KMS-11 (cell line): Measurements from ENCODE around the gene NRGN.

Experiments used
- H2AFZ ChIP-seq: fragments of 200-600 bp; sonication (generic); 2 replicates; pipeline ENCODE4 v1.6.1; 2016; ENCODE audit warnings: antibody characterized with exemption, mixed run types, low read depth
- H3K27ac ChIP-seq: fragments of 200-600 bp; sonication (generic); 2 replicates; pipeline ENCODE4 v1.6.1; 2016; ENCODE audit warnings: mild to moderate bottlenecking, mixed run types
- H3K27me3 ChIP-seq: fragments of 200-600 bp; sonication (generic); 2 replicates; pipeline ENCODE4 v1.6.1; 2017; ENCODE audit warnings: mild to moderate bottlenecking, low read depth, mixed run types, moderate library complexity; ENCODE audit not compliant: insufficient read depth
- H3K36me3 ChIP-seq: fragments of 200-600 bp; sonication (generic); 2 replicates; pipeline ENCODE4 v1.6.1; 2017; ENCODE audit warnings: mild to moderate bottlenecking, mixed run types; ENCODE audit not compliant: insufficient read depth
- H3K4me1 ChIP-seq: fragments of 200-600 bp; sonication (generic); 2 replicates; pipeline ENCODE4 v1.6.1; 2016; ENCODE audit warnings: mild to moderate bottlenecking, low read depth, mixed run types; ENCODE audit not compliant: poor library complexity, severe bottlenecking
- H3K4me2 ChIP-seq: fragments of 200-600 bp; sonication (generic); 2 replicates; pipeline ENCODE4 v1.7.0; 2016; ENCODE audit warnings: mild to moderate bottlenecking, mixed run types
- H3K4me3 ChIP-seq: fragments of 200-600 bp; sonication (generic); IDR thresholded peaks from 2 replicates; pipeline ENCODE4 v1.6.1; 2017; ENCODE audit warnings: low read depth, low read length, mixed read lengths; ENCODE audit not compliant: insufficient read depth
- H3K79me2 ChIP-seq: fragments of 200-600 bp; sonication (generic); 2 replicates; pipeline ENCODE4 v1.6.1; 2016; ENCODE audit warnings: low read depth, mixed run types; ENCODE audit not compliant: insufficient read depth
- H3K9ac ChIP-seq: fragments of 200-600 bp; sonication (generic); 2 replicates; pipeline ENCODE4 v1.6.1; 2016; ENCODE audit warnings: mild to moderate bottlenecking, mixed run types
- H4K20me1 ChIP-seq: fragments of 200-600 bp; sonication (generic); 2 replicates; pipeline ENCODE4 v1.6.1; 2016; ENCODE audit warnings: mild to moderate bottlenecking, mixed run types; ENCODE audit not compliant: insufficient read depth
- TF ChIP-seq, protein P1 (sequence below): fragments of 200-600 bp; sonication (generic); conservative IDR thresholded peaks from 2 replicates; pipeline ENCODE4 v1.6.1; 2017; ENCODE audit warnings: low read depth, mild to moderate bottlenecking, antibody characterized with exemption, low read length, moderate library complexity, mixed read lengths

NRGN gene

DNA sequence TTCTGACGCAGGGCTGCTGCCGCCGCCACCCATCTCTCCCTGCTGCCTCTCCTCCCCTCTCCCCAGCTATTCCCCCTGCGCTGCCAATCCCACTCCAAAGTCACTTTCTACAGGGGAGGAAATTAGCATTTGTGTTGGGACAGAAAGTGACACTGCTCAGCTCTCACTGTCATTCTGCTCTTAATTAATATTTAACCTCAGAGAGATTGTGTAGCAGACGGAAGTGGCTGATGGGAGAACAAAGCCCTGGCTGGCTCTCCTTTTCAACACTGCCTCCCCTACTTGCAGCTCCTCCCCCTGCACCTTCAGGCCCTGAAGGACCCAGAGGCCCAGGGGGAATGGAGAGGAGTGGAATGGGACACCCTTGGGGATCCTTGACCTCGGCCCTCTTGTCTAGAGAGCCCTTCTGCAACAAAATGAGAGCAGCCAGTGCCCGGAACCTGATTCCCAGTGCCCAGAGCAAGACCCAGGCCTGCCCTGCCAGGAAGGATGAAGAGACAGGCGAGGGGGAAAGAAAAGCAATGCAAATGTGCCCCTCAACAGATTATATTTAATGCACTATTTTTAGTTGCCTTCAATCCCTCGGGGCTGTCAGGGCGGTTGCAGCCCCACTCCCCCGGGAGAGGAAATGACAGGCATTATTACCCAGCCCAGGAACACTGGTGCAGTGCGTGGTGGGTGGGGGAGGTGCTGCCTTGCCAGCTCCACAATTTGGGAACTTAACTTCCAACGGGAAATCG is 14.6 kb upstream of the NRGN start:
- Histone ChIP-seq H3K36me3 (no peaks in the 10 kb centered on the region), H3K9ac (no peak overlapping the region), H3K27ac (no peak overlapping the region), H2AFZ (no peak overlapping the region), H3K4me1 (no peaks in the 10 kb centered on the region), H4K20me1 (no peaks in the 10 kb centered on the region), H3K4me2 (no peak overlapping the region), H3K27me3 (no peaks in the 10 kb centered on the region), H3K4me3 (no peak overlapping the region), H3K79me2 (no peaks in the 10 kb centered on the region)
- TF ChIP-seq, protein P1, sequence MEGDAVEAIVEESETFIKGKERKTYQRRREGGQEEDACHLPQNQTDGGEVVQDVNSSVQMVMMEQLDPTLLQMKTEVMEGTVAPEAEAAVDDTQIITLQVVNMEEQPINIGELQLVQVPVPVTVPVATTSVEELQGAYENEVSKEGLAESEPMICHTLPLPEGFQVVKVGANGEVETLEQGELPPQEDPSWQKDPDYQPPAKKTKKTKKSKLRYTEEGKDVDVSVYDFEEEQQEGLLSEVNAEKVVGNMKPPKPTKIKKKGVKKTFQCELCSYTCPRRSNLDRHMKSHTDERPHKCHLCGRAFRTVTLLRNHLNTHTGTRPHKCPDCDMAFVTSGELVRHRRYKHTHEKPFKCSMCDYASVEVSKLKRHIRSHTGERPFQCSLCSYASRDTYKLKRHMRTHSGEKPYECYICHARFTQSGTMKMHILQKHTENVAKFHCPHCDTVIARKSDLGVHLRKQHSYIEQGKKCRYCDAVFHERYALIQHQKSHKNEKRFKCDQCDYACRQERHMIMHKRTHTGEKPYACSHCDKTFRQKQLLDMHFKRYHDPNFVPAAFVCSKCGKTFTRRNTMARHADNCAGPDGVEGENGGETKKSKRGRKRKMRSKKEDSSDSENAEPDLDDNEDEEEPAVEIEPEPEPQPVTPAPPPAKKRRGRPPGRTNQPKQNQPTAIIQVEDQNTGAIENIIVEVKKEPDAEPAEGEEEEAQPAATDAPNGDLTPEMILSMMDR: no peak

DNA sequence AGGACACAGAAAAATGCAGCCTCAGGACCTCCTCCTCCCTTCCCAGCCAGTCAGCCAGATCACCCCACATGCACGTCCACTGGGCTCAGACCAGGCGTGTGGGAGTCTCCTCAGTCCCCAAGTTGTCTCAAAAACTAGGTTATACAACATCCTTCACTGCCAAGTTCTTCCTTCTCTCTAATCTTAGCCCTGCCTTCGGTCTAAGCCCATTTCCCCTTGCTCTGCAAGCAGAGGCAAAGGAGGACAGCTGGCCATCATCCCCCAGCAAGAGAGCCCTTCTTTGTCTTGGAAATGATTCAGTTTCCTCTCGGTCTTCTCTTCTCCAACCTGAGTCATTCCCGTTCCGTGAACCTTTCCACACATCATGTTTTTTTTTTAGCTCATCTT is 14.0 kb upstream of the NRGN start:
- H3K4me1 ChIP-seq: no peaks in the 10 kb centered on the region

DNA sequence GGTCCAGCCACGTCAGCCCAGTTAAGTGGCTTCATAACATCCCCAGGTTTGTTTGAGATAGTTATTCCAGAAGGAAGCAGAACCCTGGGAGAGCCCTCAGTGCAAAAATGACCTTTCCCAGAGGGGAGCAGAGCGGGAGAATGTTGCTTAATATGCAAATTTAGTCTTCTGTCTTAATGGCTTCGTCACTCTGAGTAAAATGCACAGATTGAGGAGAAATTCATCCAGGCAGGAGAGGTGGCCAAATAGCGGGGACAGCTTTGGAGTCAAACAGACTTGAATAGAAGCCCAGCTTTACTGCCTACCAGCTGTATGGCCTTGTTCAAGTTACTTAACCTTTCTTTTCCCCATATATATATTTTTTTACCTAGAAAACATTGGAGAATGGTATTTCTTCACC is 12.3 kb upstream of the NRGN start:
- Histone ChIP-seq H2AFZ (no peak overlapping the region), H3K4me3 (no peak overlapping the region), H3K4me1 (no peaks in the 10 kb centered on the region), H3K79me2 (no peaks in the 10 kb centered on the region), H3K27ac (no peak overlapping the region), H3K27me3 (no peaks in the 10 kb centered on the region), H3K9ac (no peak overlapping the region), H3K36me3 (no peaks in the 10 kb centered on the region), H4K20me1 (no peaks in the 10 kb centered on the region), H3K4me2 (no peak overlapping the region)
- TF ChIP-seq, protein P1: no peak

More for the DNA sequence above, 14.0 kb upstream of the NRGN start:
- Histone ChIP-seq H3K4me3 (no peak overlapping the region), H3K36me3 (no peaks in the 10 kb centered on the region), H3K27ac (no peak overlapping the region), H3K79me2 (no peaks in the 10 kb centered on the region), H3K4me2 (no peak overlapping the region), H4K20me1 (no peaks in the 10 kb centered on the region), H2AFZ (no peak overlapping the region), H3K27me3 (no peaks in the 10 kb centered on the region), H3K9ac (no peak overlapping the region)
- TF ChIP-seq, protein P1: no peak

DNA sequence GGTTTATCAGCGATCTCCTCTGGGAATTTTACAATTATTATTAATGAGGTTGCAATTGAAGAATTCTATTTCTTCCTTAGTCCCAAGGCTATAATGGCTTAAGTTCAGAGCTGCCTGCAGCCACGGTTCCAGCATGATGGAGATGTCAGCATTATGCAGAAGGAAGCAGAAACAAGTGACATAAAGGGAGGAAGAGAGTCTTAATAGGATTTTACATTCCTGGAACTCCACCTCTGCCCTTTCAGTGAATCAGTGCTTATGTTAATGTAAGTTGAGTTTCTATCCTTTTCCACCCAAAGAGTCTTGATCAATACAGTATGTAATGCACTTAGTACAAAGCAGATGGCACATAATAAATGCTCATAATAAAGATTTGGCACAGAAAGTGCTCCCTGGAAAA is 11.6 kb upstream of the NRGN start:
- Histone ChIP-seq H3K4me3 (no peak overlapping the region), H4K20me1 (no peaks in the 10 kb centered on the region)

More for the DNA sequence above, 11.6 kb upstream of the NRGN start:
- Histone ChIP-seq H3K27me3 (no peaks in the 10 kb centered on the region), H3K4me1 (no peaks in the 10 kb centered on the region), H3K79me2 (no peaks in the 10 kb centered on the region), H3K36me3 (no peaks in the 10 kb centered on the region), H3K4me2 (no peak overlapping the region), H3K27ac (no peak overlapping the region), H2AFZ (no peak overlapping the region), H3K9ac (no peak overlapping the region)
- TF ChIP-seq, protein P1: no peak
